Hematopoietic multipotent progenitor cell treated with erythropoietin and hydrocortisone succinate and interleukin-3 and kit ligand, for 15 days (in vitro differentiated cells): ENCODE results near the gene PRRX2.
"Not testable (repeated sequence)": the region's sequence is repeated elsewhere in the genome, so short reads cannot be mapped to it uniquely, and the experiment has no call there.

Experiments
- DNase-seq: peaks from one replicate; pipeline ENCODE4 v3.0.0-alpha.2; 2015; ENCODE audit warnings: low spot score

Gene PRRX2

DNA sequence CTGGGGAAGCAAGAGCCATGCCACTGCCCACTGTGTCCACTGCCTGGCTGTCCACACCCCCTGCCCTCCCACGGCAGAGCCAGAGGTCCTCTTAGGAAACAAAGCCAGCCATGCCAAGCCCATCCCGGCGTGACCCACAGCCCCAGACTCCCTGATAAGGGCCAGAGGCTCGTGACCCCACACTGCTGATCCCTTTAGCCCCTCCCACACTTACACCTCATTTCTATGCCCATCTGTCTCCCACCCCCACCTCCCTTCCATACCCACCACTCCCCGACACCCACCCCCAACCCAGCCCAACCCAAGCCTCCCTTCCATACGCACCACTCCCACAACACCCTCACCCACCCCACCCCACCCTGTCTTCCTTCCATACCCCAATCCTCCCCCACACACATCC is 70.1 kb downstream of the PRRX2 start:
- no peak for DNase-seq

DNA sequence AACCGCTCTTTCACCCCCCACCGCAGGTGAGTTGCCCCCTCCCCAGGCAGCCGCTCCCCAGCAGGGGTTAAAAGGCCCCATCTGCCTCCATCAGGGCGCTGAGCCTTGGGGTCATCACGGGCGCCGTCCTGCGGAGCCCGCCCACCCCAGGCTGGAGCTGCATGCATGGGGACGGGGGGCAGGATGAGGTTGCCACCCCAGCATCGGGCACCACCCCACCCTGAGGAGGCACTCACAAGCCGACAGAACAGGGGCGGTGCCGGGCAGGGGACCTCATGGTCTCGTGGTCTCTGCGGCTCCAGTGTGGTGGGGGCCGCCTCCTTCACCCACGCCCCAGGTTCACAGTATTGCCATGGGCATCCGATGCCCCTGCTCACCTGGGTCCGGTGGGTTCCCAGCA is 70.9 kb downstream of the PRRX2 start:
- no peak for DNase-seq

DNA sequence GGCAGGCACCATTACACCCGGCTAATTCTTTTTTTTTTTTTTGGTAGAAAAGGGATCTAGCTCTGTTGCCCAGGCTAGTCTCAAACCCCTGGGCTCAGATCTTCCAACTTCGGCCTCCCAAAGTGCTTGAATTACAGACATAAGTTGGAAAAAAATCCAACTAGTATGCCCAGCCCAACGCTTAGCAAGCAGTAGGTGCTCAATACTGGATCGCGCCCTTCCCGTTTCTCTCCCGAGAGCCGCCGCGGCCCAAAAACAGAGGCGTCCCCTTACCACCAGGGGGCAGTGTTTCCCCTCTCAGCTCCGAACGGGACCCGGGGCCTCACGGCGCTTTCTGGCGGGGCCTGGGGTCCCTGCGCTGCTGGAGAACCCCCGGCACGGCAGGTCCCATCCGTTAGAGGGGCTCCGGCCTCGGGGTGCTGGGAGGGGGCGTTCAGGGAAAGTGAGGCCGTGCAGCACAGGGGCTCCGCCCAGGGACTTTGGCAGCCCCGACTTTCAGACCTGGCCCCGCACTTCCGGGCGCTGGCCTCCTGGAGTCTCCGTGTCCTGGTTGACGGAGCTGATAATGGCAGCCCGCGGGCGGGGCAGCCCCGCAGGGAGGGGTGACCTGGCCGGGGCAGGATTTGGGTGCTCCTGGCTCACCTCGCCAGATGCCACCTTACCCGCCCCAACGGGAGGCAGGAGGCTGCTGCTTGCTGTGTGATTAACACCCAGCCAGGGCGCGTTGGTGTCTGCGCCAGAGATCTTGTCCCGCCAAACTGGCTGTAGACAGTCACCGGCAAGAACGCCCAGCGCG is 72.2 kb downstream of the PRRX2 start:
- DNase-seq, result peak; percentile 91

GRCh38 chr9:129739432-129739831 is 74.0 kb downstream of the PRRX2 start:
- no peak for DNase-seq

DNA sequence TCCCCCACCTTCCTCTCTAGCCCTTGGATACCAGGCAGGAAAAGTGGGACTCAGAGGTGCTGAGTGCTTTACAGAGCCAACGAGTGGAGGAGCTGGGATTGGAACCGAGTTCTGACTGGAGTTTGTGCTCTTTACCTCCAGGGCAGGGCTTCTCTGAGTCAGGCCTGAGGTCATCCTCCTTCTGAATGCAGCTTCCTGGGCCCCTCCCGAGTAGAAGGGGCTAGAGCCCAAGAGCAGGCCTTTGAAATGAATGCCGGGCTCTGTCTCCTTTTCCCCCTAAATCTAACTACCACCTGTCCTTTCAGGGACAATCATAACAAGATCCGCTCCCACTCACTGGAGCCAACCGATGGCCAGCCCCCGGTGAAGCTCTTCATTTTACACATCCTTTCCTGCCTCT is 74.7 kb downstream of the PRRX2 start:
- DNase-seq, result no peak

GRCh38 chr9:129740666-129741464 is 75.4 kb downstream of the PRRX2 start:
- no peak for DNase-seq

DNA sequence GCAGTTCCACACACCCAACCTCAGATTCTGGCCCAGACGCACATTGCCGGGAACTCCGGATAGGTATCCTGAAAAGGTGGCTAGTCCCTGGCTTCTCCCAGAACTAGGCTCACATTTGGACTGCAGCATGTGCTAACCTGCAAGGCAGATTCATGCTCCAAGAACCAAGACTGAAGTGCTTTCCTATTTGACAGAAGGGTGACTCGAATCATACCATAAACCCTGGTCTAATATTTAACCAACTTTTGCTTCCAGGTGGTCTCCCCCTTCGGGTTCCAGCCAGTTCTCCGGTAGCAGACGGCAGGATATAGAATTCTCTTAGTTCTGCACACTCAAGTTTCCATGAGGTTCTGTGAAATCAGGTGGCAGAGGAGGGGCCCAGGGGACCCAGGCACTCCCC is 79.8 kb downstream of the PRRX2 start:
- no peak for DNase-seq

DNA sequence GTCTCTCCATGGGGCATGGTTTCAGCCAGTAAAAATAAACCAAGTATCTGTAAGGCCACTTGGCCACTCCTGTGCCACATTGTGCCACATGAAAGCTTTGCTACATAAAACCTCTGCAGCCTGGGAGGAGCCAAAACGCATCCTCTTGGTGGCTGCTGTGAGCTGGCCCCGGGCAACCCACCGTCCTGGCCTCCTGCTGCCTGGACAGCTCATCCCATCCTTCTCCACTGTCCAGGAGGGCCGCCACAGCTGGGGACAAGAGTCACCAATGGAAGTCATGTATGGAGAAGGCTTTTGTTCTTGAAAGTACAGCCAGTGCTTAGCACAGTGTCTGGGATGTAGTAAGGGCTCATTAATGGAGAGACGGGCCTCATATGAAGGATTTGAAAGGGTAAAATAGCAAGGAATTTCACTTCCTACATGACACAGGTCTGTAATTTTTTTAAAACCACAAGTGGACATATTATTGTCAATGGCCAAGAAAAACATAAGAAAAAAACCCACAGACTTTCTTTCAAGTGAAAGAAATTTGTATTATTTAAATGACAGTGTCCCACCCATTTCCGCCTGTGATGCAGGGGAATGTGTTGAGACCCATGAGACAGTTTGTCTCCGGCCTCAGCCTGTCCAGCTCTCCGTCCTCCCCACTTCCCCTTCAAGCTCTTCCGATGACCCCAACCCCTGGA is 80.8 kb downstream of the PRRX2 start:
- DNase-seq, result no peak

DNA sequence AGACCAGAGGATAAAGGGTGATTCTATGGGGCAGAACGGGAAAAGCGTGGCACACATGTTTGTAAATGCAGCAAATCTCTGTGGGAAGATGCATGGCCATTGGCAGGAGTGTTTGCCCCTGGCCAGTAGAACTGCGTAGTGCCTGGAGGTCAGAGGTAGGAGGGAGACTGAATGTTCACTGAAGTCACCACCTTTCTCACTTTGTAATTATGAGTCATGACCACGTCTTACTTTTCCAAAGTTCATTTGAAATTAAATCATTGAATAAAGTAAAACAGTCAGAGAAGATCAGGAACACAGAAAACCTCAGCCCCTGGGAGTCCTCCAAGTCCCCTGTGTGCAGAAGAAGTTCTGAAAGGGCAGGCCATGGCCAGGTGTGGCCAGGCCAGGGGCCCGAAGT is 82.8 kb downstream of the PRRX2 start:
- DNase-seq, result no peak

GRCh38 chr9:129749052-129749451 is 83.6 kb downstream of the PRRX2 start:
- not testable (repeated sequence) for DNase-seq

DNA sequence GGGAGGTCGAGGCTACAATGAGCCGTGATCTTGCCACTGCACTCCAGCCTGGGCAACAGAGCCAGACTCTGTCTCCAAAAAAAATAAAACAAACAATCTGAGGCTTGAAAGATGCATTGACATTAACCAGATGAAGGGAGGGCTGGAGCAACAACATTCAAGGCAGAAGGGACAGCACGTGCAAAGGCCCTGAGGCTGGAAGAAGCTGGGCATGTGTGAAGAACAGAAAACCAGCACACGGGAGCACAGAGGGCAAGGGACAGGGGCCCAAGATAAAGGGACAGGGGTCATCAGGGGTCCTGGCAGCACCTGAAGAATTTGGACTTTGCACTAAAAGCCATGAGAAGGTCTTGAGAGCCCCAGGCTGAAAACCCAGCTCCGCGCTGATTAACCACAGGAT is 84.1 kb downstream of the PRRX2 start:
- DNase-seq, result no peak

DNA sequence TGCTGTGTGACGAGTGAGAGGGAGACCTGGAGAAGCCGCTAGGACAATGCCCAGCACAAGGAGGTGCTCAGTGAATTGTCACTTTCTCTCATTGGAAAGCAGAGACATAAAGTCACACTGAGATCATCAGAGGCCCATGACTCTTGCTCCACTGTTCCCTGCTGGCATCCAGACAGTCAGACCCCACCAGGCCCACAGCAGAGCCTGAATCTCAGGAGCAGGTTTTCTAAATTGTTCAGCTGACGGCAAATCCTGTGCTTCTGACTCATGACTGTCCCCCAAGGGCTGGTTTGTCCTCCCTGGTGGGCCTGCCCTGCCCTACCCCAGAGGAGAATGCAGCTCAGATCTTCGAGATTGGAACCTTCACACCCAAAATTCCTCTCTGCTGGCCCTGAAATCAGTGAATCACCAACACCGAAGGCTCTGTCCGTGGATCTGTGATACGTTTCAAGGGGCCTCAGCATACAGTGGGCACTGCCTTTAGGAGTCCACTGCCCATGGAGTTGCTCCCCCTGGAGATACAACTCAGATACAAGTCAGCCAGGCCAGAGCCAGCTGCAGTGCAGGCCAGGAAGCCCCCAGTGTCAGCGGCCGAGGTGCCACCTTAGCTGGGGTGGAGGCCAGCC is 84.7 kb downstream of the PRRX2 start:
- no peak for DNase-seq

DNA sequence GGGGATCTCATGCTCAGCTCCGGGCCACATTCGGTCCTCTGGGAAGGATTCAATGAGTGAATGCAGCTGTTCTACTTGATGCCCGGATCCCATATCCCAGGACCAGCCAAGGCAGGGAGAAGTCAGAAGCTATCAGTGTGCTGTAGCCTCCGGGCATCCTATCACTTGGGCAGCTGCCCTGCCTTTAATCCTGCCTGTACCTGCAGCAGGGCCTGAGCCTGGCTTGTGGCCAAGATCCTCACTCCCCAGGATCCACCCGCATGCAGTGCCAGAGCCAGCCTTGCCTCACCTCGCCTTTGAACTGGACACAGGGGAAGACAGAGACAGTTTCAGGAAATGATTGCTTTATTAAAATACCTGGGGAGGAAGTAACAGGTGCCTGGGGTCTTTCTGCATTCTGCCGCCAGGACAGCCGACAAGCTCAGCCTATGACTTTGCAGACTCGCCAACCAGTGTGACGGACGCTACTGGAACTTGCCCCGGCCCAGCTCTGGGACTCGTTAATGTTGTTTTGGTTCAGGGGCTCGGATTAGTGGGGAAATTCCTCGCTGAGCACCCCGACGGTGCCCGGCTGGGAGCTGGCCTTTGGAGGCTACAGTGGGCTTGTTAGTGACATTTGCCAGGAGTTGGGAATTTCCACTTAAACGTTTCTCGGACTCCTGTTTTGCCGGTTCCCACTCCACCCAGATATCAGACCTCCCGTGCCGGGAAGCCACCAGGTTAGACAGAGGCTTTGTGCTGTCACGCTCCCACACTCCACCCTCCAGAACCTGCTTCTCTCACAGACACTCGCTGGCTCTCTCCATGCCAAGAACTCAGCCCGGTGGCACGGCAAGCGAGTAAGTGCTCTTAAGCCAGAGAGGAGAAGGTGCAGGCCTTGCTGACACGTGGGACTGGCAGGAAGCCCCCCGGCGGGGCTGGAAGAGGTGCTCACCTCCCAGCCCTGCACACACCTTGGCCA is 86.7 kb downstream of the PRRX2 start:
- no peak for DNase-seq

- DNase-seq, result no peak
Measured at GRCh38 chr9:129752900-129753729, 87.7 kb downstream of the PRRX2 start, which contains the start of gene PTGES. Gene PTGES, minus strand, starts transcription at chr9:129753042. Its CDS starts 30 bp downstream, at chr9:129753012.

DNA sequence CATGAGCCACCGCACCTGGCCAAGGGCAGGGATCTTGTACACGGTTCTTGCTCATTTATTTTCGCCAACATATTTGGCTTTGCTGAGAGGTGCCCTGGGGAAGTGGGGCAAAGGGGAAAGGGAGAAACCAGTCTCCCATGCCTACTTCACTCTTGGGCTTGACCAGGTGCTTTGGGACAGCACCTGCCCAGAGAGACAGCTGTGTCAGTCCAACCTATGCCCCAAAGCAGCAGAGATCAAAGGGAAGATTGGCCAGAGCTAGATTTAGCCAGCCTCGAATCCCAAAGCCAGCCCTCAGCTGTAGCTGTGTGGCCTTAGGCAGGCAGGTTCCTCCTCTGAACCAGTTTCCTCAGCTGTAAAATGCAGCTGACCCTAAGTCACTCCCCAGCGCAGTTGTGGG is 89.7 kb downstream of the PRRX2 start:
- DNase-seq, result no peak

DNA sequence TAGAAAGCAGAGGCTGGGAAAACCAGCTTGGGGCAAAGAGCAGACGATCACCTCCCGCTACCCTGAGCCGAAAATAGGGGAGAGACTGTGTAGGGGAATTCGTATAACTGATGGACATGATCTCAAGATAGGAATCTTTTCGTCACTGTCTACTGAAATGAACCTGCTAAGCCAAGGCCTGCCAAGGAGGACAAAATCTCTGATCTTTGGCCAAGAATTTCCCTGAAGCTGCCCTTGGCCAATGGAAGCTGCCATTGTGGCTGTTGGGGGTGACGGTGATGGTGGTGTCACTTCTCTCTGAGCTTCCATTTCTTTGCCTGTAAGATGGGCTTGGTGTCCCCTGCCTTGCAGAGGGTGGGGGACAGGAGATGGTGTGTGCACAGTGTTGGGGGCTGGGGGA is 90.7 kb downstream of the PRRX2 start:
- DNase-seq, result no peak

DNA sequence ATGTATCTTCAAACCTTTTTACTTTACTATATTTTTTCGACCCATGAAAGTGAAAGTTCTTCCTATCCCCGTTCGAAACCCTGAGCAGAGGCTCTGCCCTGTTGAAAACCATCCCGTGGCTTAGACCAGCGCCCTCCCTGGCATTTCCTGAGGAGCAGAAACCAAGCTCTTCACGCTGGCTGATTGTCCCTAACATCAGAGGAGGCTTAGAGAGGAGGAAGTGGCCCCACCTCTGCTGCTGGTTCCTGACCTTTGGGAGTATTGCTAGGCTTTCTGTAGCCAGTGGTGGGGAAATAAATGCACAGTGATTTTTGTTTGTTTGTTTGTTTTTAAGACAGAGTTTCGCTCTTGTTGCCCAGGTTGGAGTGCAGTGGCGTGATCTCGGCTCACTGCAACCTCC is 91.6 kb downstream of the PRRX2 start:
- no peak for DNase-seq

DNA sequence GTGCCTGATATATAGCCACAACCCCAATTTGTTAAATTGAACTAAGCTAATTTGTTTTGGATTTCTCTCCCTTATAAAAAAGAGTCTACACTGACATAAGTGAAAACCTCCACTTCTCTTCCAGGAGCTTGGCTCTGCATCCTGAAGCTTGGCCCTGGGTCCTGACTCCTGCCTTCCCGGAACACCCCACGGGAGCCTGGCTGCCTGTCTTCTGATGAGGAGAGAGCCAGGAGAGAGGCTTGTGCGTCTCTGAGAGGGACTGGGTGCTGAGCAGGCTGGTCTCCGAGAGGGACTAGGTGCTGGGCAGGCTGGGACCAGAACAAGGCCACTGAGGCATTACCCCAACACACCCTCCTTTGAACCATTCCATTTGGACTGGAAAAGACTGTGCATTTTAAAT is 93.9 kb downstream of the PRRX2 start:
- DNase-seq, result no peak

DNA sequence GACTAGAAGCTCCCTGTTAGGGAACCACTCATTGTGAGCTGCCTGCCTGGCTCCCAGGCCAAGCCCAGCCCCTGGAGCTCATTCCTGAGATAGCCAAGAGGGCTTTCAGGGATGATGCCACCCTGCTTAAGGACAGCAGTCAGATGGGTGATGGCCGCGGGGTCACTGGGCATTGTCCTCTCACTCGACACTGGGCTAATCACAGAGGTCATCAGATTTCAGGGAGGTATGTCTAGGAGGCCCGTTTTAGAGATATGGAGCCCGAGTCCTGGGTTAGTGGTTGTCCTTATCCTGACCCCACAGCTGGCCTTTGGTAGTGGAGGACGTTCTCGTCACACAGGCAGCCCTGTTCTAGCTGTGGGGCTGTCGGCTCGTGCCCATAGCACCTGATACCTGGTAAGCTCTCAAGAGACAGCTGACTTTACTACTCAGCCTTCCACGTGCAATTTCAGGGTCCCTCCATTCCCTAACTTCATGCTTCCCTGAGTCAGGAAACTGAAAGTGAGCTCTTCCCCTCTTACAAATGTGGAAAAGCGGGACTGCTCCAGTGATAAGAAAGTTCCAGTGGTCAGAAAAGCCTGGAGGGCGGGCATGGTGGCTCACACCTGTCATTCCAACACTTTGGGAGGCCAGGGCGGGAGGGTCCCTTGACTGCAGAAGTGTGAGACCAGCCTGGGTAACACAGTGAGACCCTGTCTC is 94.5 kb downstream of the PRRX2 start:
- DNase-seq, result no peak

- not testable (repeated sequence) for DNase-seq
Measured at GRCh38 chr9:129760784-129761183, 95.3 kb downstream of the PRRX2 start.
